ENCODE results near the gene LEF1. TPM values are rescaled to one million over a fixed set of nuclear protein-coding genes. Genes with fewer than 3 reads are reported as not detected.
A peak's percentile ranks its signal among the peaks of the same experiment; 100 is the strongest.

LEF1 gene
- total and polyA plus RNA-seq, 8 donors = 0.81 to 11.0 (median 3.0) TPM; not detected in 2

- peak; percentile 54 to 87 for DNase-seq
- intact Hi-C loops (cut with DNase I; ENCODE audit: low total_unique reads) = no loop called here
- WGBS, 5 donors = 0 to 1% (median 1%) methylated on average over 49 to 77 of the region's 77 CpGs
- H3K4me3 ChIP-seq = peak overlapping the region; percentile 49 to 71 (median 56)
- TF ChIP-seq POLR2A (IDR thresholded peaks at IDR 0.05) = no peak
- TF ChIP-seq CTCF (IDR thresholded peaks at IDR 0.05) = no peak
- no peak for TF ChIP-seq POLR2AphosphoS5 (IDR thresholded peaks at IDR 0.05)
- no peak for TF ChIP-seq EP300 (IDR thresholded peaks at IDR 0.05)
- no peaks in the 10 kb centered on the region for H3K36me3 ChIP-seq
- peaks cover 23 to 44% (median 39%) of the 10 kb centered on the region in 4 donors for H3K4me1 ChIP-seq
- peaks cover 19 to 94% (median 60%) of the 10 kb centered on the region in 3 donors for H3K27me3 ChIP-seq
- H3K9me3 ChIP-seq = no peaks in the 10 kb centered on the region
- H3K27ac ChIP-seq = peak overlapping the region in 4 of 5 donors; percentile 36 to 73 (median 50)
Measured at GRCh38 chr4:108172753-108173598, 4.2 kb upstream of the LEF1 start.

GRCh38 chr4:108172231-108172752 is 3.6 kb upstream of the LEF1 start:
- Histone ChIP-seq H3K4me3 (peak overlapping the region; percentile 49 to 71 (median 56)), H3K36me3 (no peaks in the 10 kb centered on the region), H3K27ac (peak overlapping the region in 4 of 5 donors; percentile 36 to 73 (median 50)), H3K9me3 (no peaks in the 10 kb centered on the region), H3K4me1 (peaks cover 30 to 50% (median 45%) of the 10 kb centered on the region in 4 donors), H3K27me3 (peaks cover 19 to 99% (median 67%) of the 10 kb centered on the region in 3 donors)
- DNase-seq = peak in 1 of 2 donors; percentile 82
- intact Hi-C loops (cut with DNase I; ENCODE audit: low total_unique reads) = no loop called here
- 3 to 8% (median 3%) methylated on average over 22 to 43 of the region's 43 CpGs for WGBS, 5 donors
- no peak for TF ChIP-seq CTCF (IDR thresholded peaks at IDR 0.05)
- no peak for TF ChIP-seq POLR2A (IDR thresholded peaks at IDR 0.05)
- TF ChIP-seq EP300 (IDR thresholded peaks at IDR 0.05) = no peak
- no peak for TF ChIP-seq POLR2AphosphoS5 (IDR thresholded peaks at IDR 0.05)

- H3K4me1 ChIP-seq = peaks cover 37 to 57% (median 52%) of the 10 kb centered on the region in 4 donors
- TF ChIP-seq POLR2AphosphoS5 (IDR thresholded peaks at IDR 0.05) = no peak
- TF ChIP-seq POLR2A (IDR thresholded peaks at IDR 0.05) = no peak
- no peak for TF ChIP-seq EP300 (IDR thresholded peaks at IDR 0.05)
- TF ChIP-seq CTCF (IDR thresholded peaks at IDR 0.05) = no peak
- no peaks in the 10 kb centered on the region for H3K9me3 ChIP-seq
- peak overlapping the region; percentile 49 to 71 (median 56) for H3K4me3 ChIP-seq
- 5 to 10% (median 6%) methylated on average over 36 to 52 of the region's 52 CpGs for WGBS, 5 donors
- H3K27ac ChIP-seq = no peak overlapping the region
- intact Hi-C loops (cut with DNase I; ENCODE audit: low total_unique reads) = no loop called here
- H3K36me3 ChIP-seq = no peaks in the 10 kb centered on the region
- DNase-seq = peak in 1 of 2 donors; percentile 70
- H3K27me3 ChIP-seq = peaks cover 24 to 100% (median 74%) of the 10 kb centered on the region in 3 donors
Measured at GRCh38 chr4:108171339-108172230, 2.9 kb upstream of the LEF1 start.

All from stomach (tissue), 9 donors.